PC-3 (cell line): Measurements from ENCODE around the gene NRG3.

Source experiments
- EZH2 ChIP-seq: fragments of 300-600 bp; sonication (generic); IDR thresholded peaks from one replicate; pipeline ENCODE4 v1.6.1; 2017; ENCODE audit warnings: antibody characterized with exemption, mild to moderate bottlenecking, low read length; ENCODE audit not compliant: unreplicated experiment
- EZH2phosphoT487 ChIP-seq: fragments of 300-600 bp; sonication (generic); IDR thresholded peaks from 2 replicates; pipeline ENCODE4 v1.6.1; 2018; ENCODE audit warnings: mild to moderate bottlenecking, antibody characterized with exemption, low read length, borderline replicate concordance
- TF ChIP-seq, protein P1 (sequence below): fragments of 300-600 bp; sonication (generic); conservative IDR thresholded peaks from 2 replicates; pipeline ENCODE4 v1.5.1; 2017; ENCODE audit warnings: antibody characterized with exemption, low read depth, mild to moderate bottlenecking, low read length

DNA sequence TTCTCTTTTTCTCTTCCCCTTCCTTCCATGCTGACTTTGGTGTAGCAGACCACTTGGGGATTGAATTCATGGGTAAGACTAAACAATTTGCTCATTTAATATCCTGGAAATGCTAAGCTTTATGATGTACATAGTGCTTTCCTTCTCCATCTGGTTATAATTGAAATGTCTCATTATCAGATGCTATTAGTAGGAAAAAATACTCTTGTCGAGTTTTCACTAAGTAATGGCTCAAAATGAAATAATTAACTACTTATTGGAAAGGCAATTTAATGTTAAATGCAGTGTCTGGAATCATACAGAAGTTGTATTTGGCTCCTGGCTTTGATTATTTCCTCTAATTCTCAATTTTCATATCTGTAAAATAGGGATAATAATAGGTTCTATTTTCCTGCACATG lies 990.4 kb downstream of the NRG3 start:
- no peak for TF ChIP-seq EZH2
- TF ChIP-seq, protein P1, sequence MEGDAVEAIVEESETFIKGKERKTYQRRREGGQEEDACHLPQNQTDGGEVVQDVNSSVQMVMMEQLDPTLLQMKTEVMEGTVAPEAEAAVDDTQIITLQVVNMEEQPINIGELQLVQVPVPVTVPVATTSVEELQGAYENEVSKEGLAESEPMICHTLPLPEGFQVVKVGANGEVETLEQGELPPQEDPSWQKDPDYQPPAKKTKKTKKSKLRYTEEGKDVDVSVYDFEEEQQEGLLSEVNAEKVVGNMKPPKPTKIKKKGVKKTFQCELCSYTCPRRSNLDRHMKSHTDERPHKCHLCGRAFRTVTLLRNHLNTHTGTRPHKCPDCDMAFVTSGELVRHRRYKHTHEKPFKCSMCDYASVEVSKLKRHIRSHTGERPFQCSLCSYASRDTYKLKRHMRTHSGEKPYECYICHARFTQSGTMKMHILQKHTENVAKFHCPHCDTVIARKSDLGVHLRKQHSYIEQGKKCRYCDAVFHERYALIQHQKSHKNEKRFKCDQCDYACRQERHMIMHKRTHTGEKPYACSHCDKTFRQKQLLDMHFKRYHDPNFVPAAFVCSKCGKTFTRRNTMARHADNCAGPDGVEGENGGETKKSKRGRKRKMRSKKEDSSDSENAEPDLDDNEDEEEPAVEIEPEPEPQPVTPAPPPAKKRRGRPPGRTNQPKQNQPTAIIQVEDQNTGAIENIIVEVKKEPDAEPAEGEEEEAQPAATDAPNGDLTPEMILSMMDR = no peak
- TF ChIP-seq EZH2phosphoT487 = no peak
